Neural cell (in vitro differentiated cells): ENCODE data around the gene USP53.

Experiments used
- POLR2AphosphoS5 ChIP-seq: IDR thresholded peaks from 2 replicates; pipeline ENCODE4 v1.6.1; 2012
- TF ChIP-seq, protein P1 (sequence below): fragments of 450-650 bp; IDR thresholded peaks from 2 replicates; pipeline ENCODE4 v1.5.1; 2014; ENCODE audit warnings: antibody characterized with exemption, mild to moderate bottlenecking, moderate library complexity; ENCODE audit not compliant: poor library complexity, severe bottlenecking
- TF ChIP-seq, protein P2 (sequence below): IDR thresholded peaks from 2 replicates; pipeline ENCODE4 v1.6.1; 2012; ENCODE audit warnings: borderline replicate concordance

DNA sequence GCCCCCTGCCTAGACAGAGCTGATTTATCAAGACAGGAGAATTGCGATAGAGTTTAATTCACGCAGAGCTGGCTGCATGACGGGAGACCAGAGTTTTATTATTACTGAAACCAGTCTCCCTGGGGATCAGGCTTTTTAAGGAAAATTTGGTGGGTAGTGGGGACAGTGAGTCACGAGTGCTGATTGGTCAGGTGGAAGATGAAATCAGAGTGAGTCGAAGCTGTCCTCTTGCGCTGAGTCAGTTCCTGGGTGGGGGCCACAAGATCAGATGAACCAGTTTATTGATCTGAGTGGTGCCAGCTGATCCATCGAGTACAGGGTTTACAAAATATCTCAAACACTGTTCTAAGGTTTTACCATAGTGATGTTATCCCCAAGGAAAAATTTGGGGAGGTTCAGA, 40.3 kb upstream of the USP53 start:
- TF ChIP-seq, protein P1, sequence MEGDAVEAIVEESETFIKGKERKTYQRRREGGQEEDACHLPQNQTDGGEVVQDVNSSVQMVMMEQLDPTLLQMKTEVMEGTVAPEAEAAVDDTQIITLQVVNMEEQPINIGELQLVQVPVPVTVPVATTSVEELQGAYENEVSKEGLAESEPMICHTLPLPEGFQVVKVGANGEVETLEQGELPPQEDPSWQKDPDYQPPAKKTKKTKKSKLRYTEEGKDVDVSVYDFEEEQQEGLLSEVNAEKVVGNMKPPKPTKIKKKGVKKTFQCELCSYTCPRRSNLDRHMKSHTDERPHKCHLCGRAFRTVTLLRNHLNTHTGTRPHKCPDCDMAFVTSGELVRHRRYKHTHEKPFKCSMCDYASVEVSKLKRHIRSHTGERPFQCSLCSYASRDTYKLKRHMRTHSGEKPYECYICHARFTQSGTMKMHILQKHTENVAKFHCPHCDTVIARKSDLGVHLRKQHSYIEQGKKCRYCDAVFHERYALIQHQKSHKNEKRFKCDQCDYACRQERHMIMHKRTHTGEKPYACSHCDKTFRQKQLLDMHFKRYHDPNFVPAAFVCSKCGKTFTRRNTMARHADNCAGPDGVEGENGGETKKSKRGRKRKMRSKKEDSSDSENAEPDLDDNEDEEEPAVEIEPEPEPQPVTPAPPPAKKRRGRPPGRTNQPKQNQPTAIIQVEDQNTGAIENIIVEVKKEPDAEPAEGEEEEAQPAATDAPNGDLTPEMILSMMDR = no peak
- TF ChIP-seq, protein P2, sequence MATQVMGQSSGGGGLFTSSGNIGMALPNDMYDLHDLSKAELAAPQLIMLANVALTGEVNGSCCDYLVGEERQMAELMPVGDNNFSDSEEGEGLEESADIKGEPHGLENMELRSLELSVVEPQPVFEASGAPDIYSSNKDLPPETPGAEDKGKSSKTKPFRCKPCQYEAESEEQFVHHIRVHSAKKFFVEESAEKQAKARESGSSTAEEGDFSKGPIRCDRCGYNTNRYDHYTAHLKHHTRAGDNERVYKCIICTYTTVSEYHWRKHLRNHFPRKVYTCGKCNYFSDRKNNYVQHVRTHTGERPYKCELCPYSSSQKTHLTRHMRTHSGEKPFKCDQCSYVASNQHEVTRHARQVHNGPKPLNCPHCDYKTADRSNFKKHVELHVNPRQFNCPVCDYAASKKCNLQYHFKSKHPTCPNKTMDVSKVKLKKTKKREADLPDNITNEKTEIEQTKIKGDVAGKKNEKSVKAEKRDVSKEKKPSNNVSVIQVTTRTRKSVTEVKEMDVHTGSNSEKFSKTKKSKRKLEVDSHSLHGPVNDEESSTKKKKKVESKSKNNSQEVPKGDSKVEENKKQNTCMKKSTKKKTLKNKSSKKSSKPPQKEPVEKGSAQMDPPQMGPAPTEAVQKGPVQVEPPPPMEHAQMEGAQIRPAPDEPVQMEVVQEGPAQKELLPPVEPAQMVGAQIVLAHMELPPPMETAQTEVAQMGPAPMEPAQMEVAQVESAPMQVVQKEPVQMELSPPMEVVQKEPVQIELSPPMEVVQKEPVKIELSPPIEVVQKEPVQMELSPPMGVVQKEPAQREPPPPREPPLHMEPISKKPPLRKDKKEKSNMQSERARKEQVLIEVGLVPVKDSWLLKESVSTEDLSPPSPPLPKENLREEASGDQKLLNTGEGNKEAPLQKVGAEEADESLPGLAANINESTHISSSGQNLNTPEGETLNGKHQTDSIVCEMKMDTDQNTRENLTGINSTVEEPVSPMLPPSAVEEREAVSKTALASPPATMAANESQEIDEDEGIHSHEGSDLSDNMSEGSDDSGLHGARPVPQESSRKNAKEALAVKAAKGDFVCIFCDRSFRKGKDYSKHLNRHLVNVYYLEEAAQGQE = no peak
- no peak for TF ChIP-seq POLR2AphosphoS5
